ENCODE data around the gene LRRC3B.

DNA sequence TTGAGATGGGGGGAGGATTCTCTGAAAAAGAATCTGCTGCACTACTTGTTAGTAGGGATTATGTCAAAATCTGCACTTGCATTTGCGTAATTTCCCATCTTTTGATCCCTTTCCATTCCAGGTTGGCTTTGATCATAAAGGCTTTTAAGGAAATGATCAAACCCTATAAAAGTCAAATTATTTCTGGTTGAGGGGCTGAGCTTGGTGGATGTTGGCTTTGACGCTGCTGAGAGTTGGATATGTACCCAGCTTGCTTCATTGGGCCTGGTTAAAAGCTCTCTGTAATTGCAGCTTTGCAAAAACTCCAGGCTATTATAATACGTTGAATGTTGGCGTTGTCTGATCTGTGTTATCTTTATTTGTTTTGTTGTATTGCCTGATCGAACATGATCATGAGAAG, 12.0 kb downstream of the LRRC3B start:
- TF ChIP-seq TAF1 (IDR thresholded peaks at IDR 0.05; ENCODE audit: borderline replicate concordance, low read depth, low read length): no peak
- TF ChIP-seq POLR2AphosphoS5 (IDR thresholded peaks at IDR 0.05; ENCODE audit: low read depth, low read length): no peak
